Activated B cell treated with CpG ODN at 0.5 μM for 24 hours (primary cell): ENCODE data around the gene TEPSIN. TPM values are rescaled to one million over a fixed set of nuclear protein-coding genes. Genes with fewer than 3 reads are reported as not detected.

ENCODE experiments used
- ATAC-seq: fragments of 200-7000 bp; cut with Tn5 transposase; one replicate; pipeline ENCODE4 v1.10.0; 2021; ENCODE audit warnings: low read depth, mild to moderate bottlenecking, moderate library complexity
- CTCF ChIA-PET: fragments of 350-600 bp; sonication (Branson Sonifier 250); formaldehyde crosslinking; loops from one replicate; lab custom pipeline; 2021; ENCODE audit warnings: antibody characterized with exemption; lab: Charles Lee
- POLR2A ChIA-PET: fragments of 350-600 bp; sonication (Branson Sonifier 250); formaldehyde crosslinking; loops from one replicate; lab custom pipeline; 2021; ENCODE audit warnings: antibody characterized with exemption; lab: Charles Lee
- DNase-seq: peaks from one replicate; pipeline ENCODE4 v3.0.0; 2022
- H3K27ac Mint-ChIP-seq: one replicate; pipeline ENCODE4 v1.8.0; 2020; ENCODE audit warnings: mixed read lengths
- H3K27me3 Mint-ChIP-seq: one replicate; pipeline ENCODE4 v1.8.0; 2021; ENCODE audit warnings: mixed read lengths
- H3K36me3 Mint-ChIP-seq: one replicate; pipeline ENCODE4 v1.8.0; 2021; ENCODE audit warnings: low read depth, mixed read lengths
- H3K4me1 Mint-ChIP-seq: one replicate; pipeline ENCODE4 v1.8.0; 2021; ENCODE audit warnings: mixed read lengths
- H3K4me3 Mint-ChIP-seq: one replicate; pipeline ENCODE4 v1.8.0; 2020; ENCODE audit warnings: mild to moderate bottlenecking, mixed read lengths
- H3K9me3 Mint-ChIP-seq: one replicate; pipeline ENCODE4 v1.8.0; 2020; ENCODE audit warnings: mixed read lengths
- intact Hi-C: fragments of 100-400 bp; cut with micrococcal nuclease; formaldehyde crosslinking; loops from one replicate; pipeline ENCODE4 v1.15.1; 2024
- total RNA-seq: library from RNA; stranded (reverse); gene quantifications from 2 replicates; pipeline ENCODE4 v1.2.3, GENCODE V29; 2022
- TF ChIP-seq, protein P1 (sequence below): fragments of 200-600 bp; IDR thresholded peaks from one replicate; pipeline ENCODE4 v1.8.0; 2022; ENCODE audit warnings: antibody characterized with exemption, mild to moderate bottlenecking

Gene TEPSIN
- total RNA-seq, 1 donor from 2014 or later = 102 TPM

DNA sequence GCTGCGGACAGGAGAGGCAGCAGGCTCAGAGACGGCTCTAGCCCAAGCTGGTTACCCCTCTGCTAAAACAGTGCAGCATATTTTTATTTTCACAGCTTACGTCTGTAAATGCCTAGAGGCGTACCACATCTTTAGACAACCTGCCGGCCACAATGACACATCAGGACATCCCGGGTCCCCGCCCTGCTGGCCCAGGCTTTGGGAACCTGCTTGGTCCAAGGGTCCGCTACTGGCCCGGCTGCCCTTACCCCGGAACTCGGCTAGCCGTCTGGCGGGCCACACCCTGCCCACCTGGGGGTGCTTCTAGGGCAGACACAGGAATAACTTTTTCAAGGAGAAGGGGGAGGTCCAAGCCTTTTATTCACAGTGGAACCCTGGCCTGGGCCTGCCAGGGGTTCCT, 20.4 kb downstream of the TEPSIN start:
- Mint-ChIP-seq H3K4me1 (peaks cover 13% of the 10 kb centered on the region), H3K36me3 (peaks cover 26% of the 10 kb centered on the region), H3K27ac (no peak overlapping the region), H3K9me3 (no peaks in the 10 kb centered on the region), H3K27me3 (no peaks in the 10 kb centered on the region), H3K4me3 (no peak overlapping the region)
- ChIA-PET POLR2A (interaction anchor here (0.7 kb wide), 1 partner anchor 67 kb away, joined by 3 read pairs; no protein-coding TSS in a partner anchor), CTCF (no interaction called here)
- TF ChIP-seq, protein P1, sequence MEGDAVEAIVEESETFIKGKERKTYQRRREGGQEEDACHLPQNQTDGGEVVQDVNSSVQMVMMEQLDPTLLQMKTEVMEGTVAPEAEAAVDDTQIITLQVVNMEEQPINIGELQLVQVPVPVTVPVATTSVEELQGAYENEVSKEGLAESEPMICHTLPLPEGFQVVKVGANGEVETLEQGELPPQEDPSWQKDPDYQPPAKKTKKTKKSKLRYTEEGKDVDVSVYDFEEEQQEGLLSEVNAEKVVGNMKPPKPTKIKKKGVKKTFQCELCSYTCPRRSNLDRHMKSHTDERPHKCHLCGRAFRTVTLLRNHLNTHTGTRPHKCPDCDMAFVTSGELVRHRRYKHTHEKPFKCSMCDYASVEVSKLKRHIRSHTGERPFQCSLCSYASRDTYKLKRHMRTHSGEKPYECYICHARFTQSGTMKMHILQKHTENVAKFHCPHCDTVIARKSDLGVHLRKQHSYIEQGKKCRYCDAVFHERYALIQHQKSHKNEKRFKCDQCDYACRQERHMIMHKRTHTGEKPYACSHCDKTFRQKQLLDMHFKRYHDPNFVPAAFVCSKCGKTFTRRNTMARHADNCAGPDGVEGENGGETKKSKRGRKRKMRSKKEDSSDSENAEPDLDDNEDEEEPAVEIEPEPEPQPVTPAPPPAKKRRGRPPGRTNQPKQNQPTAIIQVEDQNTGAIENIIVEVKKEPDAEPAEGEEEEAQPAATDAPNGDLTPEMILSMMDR = no peak
- DNase-seq = no peak
- no peak for ATAC-seq
- intact Hi-C loops = no loop called here

DNA sequence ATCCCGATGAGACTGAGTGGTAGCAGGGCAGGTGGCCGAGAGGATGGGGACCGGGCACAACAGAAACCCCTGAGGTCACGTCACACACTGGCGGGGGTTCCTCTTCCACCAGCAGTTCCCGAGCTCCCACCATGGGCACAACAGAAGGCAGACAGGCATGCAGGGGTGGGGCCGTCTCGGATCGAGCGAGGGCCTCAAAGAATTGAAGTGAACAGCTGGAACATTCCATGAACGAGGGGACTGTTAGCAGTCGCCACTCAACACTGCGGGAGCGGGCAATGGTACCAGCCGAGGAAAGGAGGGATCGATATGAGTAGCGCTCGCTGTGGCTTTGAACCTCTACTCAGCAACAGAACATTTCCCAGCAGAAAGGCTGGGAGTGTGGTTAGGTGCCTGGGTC, 21.4 kb downstream of the TEPSIN start:
- DNase-seq (no peak), ATAC-seq (no peak)
- H3K27ac Mint-ChIP-seq = no peak overlapping the region
- peaks cover 12% of the 10 kb centered on the region for H3K4me1 Mint-ChIP-seq
- ChIA-PET POLR2A (no interaction called here), CTCF (no interaction called here)
- H3K36me3 Mint-ChIP-seq = peaks cover 26% of the 10 kb centered on the region
- H3K9me3 Mint-ChIP-seq = no peaks in the 10 kb centered on the region
- H3K4me3 Mint-ChIP-seq = no peak overlapping the region
- intact Hi-C loops = no loop called here
- TF ChIP-seq, protein P1 = no peak
- no peaks in the 10 kb centered on the region for H3K27me3 Mint-ChIP-seq

DNA sequence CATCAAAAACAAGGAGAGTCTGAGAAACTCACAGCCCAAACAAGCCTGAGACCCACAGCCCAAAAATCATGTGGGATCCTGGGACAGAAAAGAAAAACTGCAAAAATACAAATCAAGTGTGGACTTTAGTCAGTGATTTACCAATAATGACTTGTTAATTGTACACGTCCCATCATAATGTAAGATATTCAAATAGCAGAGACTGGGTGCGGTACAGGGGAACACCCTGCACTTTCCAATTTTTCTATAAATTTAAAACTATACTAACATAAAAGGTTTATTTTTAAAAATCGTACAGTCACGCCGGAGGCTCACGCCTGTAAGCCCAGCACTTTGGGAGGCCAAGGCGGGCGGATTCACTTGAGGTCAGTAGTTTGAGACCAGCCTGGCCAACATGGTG, 24.9 kb downstream of the TEPSIN start:
- CTCF ChIA-PET = no interaction called here
- intact Hi-C loops = no loop called here
- TF ChIP-seq, protein P1 = no peak
- Mint-ChIP-seq H3K36me3 (peaks cover 17% of the 10 kb centered on the region), H3K4me1 (peaks cover 4% of the 10 kb centered on the region), H3K27me3 (no peaks in the 10 kb centered on the region), H3K4me3 (no peak overlapping the region), H3K9me3 (no peaks in the 10 kb centered on the region), H3K27ac (no peak overlapping the region)
- POLR2A ChIA-PET = no interaction called here
- ATAC-seq (no peak), DNase-seq (no peak)

DNA sequence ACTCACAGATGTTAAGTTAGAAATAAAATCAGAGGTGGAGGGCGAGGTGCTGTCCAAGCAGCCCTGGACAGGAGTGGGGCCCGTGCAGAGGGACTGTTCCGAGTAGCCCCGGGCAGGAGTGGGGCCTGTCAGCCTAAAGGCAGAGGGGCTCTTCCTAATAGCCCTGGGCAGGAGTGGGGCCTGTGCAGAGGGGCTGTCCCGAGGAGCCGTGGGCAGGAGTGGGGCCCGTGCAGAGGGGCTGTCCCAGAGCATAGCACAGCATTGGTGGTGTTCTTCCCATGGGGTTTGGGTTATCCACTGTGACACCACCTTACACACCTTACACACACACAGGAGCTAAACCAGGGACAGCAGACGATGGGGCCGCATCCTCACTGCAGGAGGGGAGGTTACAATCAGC, 26.5 kb downstream of the TEPSIN start:
- intact Hi-C loops = no loop called here
- CTCF ChIA-PET = no interaction called here
- TF ChIP-seq, protein P1 = no peak
- POLR2A ChIA-PET = no interaction called here
- ATAC-seq = no peak
- no peak overlapping the region for H3K27ac Mint-ChIP-seq
- H3K27me3 Mint-ChIP-seq = no peaks in the 10 kb centered on the region
- DNase-seq = no peak
- H3K4me3 Mint-ChIP-seq = no peak overlapping the region
- no peaks in the 10 kb centered on the region for H3K9me3 Mint-ChIP-seq
- peaks cover 16% of the 10 kb centered on the region for H3K36me3 Mint-ChIP-seq
- peaks cover 7% of the 10 kb centered on the region for H3K4me1 Mint-ChIP-seq

DNA sequence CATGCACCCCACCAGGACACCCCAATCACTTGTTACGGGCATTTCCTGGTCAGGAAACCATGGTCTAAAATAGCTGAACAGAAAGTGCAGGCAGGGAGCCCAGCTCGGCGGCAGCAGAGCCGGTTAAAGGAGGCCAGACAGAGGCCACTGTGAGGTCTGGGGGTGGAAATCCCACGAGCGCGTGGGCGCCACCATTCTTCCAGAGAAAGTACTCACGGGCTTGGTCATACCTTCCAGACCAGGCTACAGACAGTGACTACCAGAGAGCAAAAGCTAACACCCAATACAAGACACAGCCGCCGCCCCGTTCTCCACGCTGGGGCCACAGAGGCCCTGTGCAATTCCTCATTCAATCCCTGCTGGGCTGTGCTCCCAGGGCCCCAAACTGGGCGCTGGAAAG, 28.0 kb downstream of the TEPSIN start:
- ChIA-PET CTCF (no interaction called here), POLR2A (interaction anchor here (1.2 kb wide), 1 partner anchor 12 kb away, joined by 4 read pairs; the partner anchor contains the start of gene CEP131)
- no peaks in the 10 kb centered on the region for H3K9me3 Mint-ChIP-seq
- H3K27me3 Mint-ChIP-seq = no peaks in the 10 kb centered on the region
- intact Hi-C loops = no loop called here
- H3K4me1 Mint-ChIP-seq = peaks cover 7% of the 10 kb centered on the region
- peaks cover 10% of the 10 kb centered on the region for H3K36me3 Mint-ChIP-seq
- no peak overlapping the region for H3K4me3 Mint-ChIP-seq
- no peak overlapping the region for H3K27ac Mint-ChIP-seq
- TF ChIP-seq, protein P1 = no peak
- ATAC-seq = no peak
- DNase-seq = no peak
